Stimulated activated naive CD4-positive, alpha-beta T cell (primary cell): Measurements from ENCODE around the gene DNAAF5.
"Not testable (repeated sequence)": the region's sequence is repeated elsewhere in the genome, so short reads cannot be mapped to it uniquely, and the experiment has no call there.

ENCODE experiments used
- DNase-seq, 6 experiments: peaks; one replicate each; lab custom pipeline; 2025; lab: John Stamatoyannopoulos, UW

DNAAF5 gene

DNA sequence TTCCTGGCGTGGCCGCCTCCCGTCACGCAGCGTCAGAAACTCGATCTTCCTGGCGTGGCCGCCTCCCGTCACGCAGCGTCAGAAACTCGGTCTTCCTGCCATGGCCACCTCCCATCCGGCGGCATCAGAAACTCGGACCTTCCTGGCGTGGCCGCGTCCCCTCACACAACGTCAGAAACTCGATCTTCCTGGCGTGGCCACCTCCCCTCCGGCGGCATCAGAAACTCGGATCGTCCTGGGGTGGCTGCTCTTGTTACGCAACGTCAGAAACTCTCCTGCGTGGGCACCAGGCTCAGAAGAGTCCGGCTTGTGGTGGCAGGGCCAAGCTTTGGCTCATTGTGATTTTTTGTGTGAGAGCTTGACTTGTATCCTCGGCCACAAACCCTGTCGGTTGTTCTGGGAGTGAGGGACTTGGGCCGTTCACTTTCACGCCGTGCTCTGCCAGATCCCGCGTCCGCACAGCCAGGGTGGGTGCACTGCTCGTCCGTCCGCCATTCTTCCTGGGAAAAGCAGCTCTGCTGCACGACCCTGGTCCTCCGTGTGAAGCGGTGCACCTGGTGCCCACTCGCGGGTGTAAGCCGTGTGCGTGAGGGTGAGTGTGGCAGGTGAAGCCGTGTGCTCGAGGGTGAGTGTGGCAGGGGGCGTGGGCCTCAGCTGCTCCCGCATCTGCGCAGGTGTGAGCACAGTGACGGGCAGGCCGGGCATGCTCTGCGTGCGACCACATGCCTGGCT is 56.4 kb downstream of the DNAAF5 start:
- no peak for DNase-seq

DNA sequence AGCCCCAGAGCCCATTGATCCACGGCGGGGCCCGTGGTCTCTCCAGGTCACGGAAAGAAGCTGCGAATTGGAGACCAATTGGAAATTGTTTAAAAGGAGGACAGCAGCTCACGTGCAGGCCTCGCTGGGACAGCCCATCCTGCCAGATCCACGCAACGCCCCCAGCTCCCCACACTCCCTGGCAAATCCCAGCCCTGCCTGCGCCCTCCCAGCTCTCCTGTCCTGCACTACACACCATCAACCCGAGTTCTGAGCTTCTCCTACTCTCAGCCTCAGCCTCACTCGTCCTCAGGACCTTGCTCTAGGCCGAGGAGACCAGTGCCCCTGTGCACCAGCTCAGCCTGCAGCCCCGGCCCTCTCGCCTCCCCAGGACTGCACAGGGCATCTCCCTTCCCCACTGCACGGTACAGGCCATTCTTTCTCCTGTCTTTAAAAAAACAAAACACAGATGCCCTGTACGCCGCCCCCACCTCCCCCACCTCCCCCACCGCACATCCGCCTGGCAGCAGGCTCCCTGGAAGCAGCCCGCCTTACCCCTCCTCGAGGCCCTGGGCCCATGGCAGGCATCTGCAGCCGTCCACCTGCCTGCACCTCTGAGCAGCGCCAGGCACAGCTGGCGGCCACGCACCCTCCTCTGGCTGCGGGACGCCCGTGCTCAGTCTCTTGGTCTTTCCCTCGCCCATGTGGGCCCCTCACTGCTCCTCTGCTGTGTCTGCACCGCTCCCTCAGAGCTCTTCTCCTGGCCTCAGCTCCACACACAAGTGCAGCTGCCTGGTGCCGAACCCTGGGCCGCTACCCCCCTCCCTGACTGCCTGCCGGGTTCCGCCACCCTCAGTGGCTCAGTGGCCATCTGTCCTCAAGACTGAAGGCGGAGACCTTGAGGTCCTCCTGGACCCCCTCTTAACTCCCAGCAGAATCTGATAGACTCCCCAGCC is 57.3 kb downstream of the DNAAF5 start:
- DNase-seq: no peak

DNA sequence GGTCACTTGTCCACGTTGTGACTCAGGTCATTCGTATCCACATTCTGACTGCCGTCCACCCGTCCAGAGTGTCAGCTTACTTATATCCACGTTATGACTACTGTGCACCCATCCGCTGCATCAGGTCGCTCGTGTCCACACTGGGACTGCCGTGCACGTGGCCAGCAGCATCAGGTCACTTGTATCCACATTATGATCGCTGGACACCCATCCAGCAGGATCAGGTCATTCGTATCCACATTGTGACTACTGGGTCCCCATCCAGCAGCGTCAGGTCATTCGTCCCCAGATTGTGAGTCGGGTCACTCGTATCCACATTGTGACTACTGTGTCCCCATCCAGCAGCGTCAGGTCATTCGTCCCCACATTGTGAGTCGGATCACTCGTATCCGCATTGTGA is 58.5 kb downstream of the DNAAF5 start:
- no peak for DNase-seq

DNA sequence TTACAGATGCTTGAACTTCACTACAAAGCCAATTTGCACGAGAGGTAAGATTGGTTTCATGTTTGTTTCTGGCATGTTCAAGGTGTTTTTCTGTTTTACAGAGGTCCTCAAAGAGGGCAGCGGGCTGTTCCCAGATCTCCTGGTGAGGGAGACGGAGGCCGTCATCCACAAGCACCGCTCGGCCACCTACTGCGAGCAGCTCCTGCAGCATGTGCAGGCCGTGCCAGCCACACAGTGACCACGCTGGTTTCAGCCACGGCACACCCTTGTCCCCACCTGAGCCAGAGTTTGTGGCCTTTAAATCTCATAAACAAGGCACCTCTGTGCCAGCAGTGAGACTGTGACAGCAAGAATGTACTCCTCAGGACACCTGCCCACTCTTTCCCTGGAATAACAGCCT is 58.9 kb downstream of the DNAAF5 start:
- no peak for DNase-seq

DNA sequence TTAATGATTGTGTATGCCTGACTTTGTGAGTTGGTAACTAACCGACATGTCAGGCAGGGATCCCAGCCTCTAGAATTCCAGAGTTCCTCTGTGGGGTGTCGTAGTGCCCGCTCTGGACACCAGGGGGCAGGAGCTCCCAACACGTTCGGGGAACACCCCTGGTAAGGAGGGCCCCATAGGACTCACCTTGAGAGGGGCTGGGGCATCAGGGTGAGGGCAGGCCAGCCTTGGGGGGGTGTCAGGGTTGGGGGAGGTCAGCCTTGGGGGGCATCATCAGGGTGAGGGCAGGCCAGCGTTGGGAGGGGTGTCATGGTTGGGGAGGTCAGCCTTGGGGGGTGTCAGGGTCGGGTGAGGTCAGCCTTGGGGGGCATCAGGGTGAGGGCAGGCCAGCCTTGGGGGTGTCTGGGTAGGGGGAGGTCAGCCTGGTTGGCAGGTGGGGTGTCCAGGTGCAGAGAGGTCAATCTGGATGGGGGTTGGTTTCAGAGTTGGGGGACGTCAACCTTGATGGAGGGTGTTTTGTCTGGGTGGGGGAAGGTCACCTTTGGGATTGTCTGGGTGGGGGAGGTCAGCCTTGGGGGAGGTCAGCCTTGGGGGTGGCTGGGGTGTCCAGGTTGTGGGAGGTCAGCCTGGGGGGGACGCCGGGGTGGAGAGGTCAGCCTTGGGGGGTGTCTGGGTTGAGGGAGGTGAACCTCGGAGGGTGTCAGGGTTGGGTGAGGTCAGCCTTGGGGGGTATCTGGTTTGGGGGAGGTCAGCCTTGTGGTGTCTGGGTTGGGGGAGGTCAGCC is 60.2 kb downstream of the DNAAF5 start:
- peak; percentile 46 to 76 (median 63) for DNase-seq

DNA sequence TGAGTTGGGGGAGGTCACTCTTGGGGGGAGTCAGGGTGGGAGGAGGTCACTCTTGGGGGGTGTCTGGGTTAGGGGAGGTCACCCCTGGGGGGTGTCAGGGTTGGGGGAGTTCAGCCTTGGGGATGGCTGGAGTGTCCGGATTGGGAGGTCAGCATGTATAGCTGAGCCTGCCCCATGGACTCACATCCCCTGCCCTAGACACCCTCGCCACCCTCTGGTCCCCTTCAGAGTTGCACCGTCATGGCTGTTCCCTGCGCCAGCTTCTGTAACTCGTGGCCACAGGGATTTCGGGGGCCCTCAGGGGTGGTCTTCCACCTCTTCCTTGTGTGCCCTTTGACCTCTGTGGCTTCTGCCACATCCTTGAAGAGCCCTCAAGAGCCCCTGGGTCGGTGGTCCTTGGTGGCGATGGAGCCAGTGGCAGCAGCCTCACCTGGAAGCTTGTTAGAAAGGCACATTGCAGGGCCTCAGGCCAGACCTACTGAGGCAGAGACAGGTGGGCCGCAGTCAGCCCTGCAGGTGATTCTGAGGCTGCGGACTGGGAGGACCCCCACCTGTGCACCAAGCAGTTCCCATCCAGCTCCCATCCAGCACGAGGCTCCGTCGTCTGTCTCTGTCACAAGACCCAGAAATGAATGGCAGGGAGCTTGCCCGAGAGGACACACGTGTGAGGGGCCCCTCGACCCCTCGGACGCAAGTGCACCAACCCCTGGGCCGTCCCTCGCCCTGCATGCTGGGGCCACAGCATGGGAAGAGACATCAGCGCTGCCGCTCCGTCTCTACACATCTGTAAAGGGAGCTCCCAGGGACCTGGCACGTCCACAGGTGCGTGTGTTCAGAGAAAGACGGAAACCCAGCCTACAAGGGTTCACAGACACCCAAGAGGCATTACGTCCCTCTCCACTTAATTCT is 61.1 kb downstream of the DNAAF5 start:
- DNase-seq: no peak

DNA sequence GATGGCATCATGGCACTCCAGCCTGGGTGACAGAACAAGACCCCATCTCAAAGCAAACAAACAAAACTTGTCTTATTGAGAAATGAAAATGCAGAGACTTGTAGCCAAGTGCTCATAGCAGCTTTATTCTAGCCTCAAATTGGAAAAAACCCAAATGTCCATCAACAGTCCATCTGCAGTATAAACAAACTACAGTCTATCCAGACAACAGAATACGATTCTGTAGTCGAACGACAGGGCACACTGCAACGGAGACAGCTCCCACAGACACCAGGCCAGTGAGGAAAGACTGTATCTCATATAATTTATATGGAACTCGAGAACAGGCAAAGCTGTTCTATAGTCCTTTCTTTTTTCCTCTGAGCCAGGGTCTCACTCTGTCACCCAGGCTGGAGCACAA is 65.0 kb downstream of the DNAAF5 start:
- no peak for DNase-seq

DNA sequence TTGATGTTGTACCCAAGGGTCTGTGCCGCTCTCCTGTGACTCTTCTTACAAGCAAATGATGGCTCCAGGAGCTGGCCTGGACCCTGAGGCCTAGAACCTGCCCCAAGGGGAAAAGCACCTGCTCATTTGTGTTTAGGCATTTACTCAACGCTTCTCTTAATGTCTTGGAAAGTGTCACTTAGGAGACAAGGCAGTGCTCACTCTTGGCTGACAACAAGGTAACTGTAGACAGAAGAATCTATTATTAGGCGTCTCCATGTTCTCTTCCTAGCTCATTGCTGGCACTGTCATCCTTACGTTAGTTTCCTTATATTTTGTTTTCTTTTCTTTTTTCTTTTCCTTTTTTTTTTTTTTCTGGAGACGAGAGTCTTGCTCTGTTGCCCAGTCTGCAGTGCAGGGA is 67.7 kb downstream of the DNAAF5 start:
- DNase-seq: no peak

DNA sequence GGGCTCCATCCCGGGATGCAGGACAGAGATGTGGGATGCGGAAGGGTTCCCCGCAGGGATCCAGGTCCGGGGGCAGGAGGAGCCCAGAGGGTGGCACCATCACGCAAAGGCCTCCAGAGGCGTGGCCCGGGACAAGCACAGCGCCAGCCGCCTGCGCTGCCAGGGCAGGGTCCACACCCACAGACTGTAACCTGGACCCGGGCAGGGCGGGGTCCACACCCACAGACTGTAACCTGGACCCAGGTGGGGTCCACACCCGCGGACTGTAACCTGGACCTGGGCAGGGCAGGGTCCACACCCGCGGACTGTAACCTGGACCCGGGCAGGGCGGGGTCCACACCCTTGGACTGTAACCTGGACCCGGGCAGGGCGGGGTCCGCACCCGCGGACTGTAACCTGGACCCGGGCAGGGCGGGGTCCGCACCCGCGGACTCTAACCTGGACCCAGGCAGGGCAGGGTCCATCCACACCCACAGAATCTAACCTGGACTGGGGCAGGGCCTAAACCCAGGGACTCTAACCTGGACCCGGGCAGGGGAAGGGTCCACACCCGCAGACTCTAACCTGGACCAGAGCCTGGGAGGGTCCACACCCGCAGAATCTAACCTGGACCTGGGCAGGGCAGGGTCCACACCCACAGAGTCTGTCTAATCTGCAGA is 68.3 kb downstream of the DNAAF5 start:
- no peak for DNase-seq

DNA sequence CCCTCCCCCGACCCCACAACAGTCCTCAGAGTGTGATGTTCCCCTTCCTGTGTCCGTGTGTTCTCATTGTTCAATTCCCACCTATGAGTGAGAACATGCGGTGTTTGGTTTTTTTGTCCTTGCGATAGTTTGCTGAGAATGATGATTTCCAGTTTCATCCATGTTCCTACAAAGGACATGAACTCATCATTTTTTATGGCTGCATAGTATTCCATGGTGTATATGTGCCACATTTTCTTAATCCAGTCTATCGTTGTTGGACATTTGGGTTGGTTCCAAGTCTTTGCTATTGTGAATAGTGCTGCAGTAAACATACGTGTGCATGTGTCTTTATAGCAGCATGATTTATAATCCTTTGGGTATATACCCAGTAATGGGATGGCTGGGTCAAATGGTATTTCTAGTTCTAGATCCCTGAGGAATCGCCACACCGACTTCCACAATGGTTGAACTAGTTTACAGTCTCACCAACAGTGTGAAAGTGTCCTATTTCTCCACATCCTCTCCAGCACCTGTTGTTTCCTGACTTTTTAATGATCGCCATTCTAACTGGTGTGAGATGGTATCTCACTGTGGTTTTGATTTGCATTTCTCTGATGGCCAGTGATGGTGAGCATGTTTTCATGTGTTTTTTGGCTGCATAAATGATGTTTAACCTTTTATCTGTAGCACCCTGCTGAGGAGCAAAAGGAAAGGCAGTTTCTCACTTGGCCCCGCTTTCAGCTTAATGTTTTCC is 70.1 kb downstream of the DNAAF5 start:
- not testable (repeated sequence) for DNase-seq

DNA sequence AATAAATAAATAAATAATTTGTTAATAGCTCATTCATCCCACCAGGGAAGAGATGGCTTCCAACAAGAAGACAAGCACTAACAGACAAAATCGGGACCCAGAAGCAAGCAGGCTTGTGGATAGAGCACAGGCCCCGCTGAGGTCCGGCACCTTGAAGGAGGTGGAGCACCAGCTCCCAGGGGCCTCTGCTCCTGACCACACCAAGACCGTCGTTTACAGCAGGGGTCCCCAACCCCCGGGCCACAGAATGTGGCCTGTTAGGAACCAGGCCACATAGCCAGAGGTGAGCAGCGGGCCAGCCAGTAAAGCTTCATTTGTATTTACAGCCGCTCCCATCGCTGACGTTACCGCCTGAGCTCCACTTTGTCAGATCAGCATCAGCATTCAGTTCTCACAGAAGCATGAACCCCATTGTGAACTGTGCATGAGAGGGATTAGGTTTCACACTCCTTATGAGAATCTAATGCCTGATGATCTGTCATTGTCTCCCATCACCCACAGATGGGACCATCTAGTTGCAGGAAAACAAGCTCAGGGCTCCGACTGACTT is 72.5 kb downstream of the DNAAF5 start:
- DNase-seq: no peak

DNA sequence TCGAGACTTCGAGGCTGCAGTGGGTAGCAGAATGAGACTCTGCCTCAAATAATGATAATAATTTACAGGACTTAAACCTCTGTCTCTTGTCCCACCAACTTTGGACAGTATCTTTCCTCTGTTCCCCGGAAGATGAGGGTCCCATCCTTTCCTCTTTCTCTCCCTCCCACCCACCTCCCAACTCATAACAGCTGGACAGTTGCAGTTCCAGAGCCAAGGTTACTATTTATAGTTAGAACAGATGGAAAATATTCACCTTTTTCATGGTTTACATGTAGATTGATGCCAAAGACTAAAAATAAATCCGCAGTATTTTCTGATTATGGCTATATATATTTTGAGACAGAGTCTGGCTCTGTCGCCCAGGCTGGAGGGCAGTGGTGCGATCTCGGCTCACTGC is 74.2 kb downstream of the DNAAF5 start:
- no peak for DNase-seq

DNA sequence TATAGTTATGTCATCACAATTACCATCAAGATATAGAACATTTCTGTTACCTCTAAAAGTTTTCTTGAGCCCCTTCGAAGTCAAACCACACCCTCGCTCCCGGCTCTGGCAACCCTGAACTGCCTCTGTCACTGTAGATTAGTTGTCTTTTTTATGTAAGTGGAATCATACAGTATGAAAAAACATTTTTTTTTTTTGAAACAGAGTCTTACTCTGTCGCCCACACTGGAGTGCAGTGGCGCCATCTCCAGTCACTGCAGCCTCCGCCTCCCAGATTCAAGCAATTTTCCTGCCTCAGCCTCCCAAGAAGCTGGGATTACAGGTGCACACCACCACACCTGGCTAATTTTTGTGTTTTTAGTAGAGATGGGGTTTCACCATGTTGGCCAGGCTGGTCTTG is 74.9 kb downstream of the DNAAF5 start:
- not testable (repeated sequence) for DNase-seq

DNA sequence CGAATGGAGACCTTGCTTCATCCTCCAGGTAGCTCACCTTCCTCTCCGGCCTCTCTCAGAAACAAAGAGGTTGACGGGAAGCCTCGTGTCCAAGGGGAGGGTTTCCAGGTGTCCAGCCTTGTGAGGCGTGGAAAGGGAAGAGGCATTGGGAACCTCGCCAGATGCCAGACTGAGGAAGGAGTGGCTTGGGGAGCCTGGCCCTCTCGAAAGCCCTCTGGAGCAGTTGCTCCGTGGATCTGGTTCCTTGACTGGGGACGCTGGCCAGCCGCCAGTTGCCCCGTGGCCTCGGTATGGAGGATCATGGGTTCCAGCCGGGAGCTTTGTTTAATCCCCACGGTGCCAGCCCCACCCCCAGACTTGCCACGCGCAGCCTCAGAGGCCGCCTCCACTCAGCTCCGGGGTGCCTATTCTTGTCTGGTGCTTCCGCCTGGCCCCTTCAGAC is 75.5 kb downstream of the DNAAF5 start:
- DNase-seq: no peak

DNA sequence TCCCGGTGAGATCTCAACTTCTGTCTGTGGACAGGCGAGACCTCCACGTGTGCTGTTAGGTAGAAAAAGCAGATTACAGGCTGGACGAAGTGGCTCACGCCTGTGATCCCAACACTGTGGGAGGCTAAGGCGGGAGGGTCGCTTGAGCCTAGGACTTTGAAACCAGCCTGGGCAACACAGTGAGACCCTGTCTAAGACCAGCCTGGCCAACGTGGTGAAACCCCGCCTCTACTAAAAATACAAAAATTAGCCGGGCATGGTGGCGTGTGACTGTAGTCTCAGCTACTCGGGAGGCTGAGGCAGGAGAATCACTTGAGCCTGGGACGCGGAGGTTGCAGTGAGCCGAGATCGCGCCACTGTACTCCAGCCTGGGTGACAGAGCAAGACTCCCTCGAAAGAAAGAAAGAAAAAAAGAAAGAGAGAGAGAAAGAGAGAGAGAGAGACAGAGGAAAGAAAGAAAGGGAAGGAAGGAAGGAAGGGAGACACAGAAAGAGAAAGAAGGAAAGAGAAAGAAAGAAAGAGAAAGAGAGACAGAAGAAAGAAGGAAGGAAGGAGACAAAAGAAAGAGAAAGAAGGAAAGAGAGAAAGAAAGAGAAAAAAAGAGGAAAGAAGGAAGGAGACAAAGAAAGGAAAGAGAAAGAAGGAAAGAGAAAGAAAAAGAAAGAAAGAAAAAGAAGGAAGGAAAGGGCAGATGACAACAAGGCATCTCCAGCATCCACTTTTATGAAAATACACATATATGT is 76.2 kb downstream of the DNAAF5 start:
- no peak for DNase-seq

DNA sequence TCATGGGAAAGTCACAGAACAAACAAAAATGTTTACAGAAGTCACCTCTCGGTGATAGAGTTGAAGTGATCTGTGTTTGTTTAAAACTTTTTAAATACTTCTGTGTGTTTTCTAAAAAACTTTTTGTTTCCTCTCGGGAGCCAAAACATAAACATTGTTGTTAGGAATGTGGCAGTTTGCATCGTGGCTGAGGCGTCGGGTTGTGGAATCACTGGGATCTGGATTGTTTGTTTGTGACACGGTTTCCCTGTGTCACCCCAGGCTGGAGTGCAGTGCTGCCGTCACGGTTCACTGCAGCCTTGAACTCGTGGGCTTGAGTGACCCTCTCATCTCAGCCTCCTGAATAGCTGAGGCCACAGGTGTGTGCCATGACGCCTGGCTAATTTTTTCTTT is 76.7 kb downstream of the DNAAF5 start:
- no peak for DNase-seq

DNA sequence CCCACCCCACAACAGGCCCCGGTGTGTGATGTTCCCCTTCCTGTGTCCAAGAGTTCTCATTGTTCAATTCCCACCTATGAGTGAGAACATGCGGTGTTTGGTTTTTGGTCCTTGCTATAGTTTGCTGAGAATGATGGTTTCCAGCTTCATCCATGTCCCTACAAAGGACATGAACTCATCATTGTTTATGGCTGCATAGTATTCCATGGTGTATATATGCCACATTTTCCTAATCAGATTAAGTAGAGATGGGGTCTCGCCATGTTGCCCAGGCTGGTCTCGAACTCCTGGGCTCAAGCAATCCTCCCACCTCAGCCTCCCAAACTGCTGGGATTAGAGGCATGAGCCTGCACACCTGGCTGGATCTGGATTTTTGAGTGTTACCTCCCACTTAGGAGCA is 77.3 kb downstream of the DNAAF5 start:
- not testable (repeated sequence) for DNase-seq

DNA sequence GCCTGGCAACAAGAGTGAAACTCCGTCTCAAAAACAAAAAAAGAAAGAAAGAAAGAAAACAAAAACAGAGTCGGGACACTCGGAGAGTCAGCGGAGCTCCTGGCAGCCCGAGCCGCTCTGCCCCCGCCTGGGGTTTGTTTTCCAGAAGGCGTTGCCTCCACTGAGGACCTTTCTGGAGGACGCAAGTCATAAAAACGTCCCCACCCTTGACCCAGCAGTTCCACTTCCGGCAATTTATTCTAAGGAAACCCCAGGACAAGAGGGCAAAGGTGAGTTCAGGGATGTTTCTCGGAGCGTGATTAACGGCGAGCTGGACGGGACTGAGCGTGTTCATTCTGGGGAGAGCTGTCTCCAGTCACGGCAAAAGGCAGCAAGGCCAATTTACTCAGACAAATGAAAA is 78.8 kb downstream of the DNAAF5 start:
- DNase-seq: no peak
